GM23338 (cell line): ENCODE results near the gene MAST4.

Source experiments
- CREB1 ChIP-seq: fragments of 250-450 bp; sonication (Bioruptor Pico); IDR thresholded peaks from 2 replicates; pipeline ENCODE4 v1.5.0; 2020; ENCODE audit warnings: low read depth, mild to moderate bottlenecking, moderate library complexity
- CTCF ChIP-seq, 2 experiments: fragments of 200-600 bp in 1 of 2; sonication (generic) in 1 of 2; conservative IDR thresholded peaks; 2 replicates each; pipeline versions ENCODE4 v1.5.1 to v1.6.1; 2016 to 2017; ENCODE audit warnings: antibody characterized with exemption in 2 of 2, low read depth in 2 of 2, mild to moderate bottlenecking in 2 of 2, moderate library complexity in 1 of 2
- EZH2phosphoT487 ChIP-seq: fragments of 200-600 bp; sonication (generic); IDR thresholded peaks from one replicate; pipeline ENCODE4 v1.8.1; 2018; ENCODE audit warnings: antibody characterized with exemption; ENCODE audit not compliant: unreplicated experiment
- NANOG ChIP-seq: IDR thresholded peaks from 2 replicates; pipeline ENCODE4 v1.6.1; 2016; ENCODE audit warnings: antibody characterized with exemption, borderline replicate concordance
- POLR2AphosphoS5 ChIP-seq: IDR thresholded peaks from 2 replicates; pipeline ENCODE4 v1.6.1; 2016; ENCODE audit warnings: antibody characterized with exemption, low read depth
- REST ChIP-seq: IDR thresholded peaks from one replicate; pipeline ENCODE4 v1.6.1; 2018; ENCODE audit warnings: antibody characterized with exemption; ENCODE audit not compliant: unreplicated experiment
- STAT1 ChIP-seq: IDR thresholded peaks from one replicate; pipeline ENCODE4 v1.6.1; 2016; ENCODE audit warnings: antibody characterized with exemption; ENCODE audit not compliant: unreplicated experiment
- TF ChIP-seq, protein P1 (sequence below): IDR thresholded peaks from 2 replicates; pipeline ENCODE4 v1.6.1; 2016; ENCODE audit warnings: antibody characterized with exemption

GRCh38 chr5:66945389-66946349 lies 349.5 kb downstream of the MAST4 start:
- no peak for TF ChIP-seq REST
- no peak for TF ChIP-seq NANOG
- TF ChIP-seq CTCF (conservative IDR thresholded peaks at IDR 0.05; ENCODE audit: low read depth in 2 of 2) = no peak
- TF ChIP-seq POLR2AphosphoS5 = no peak
- TF ChIP-seq CREB1 = no peak
- TF ChIP-seq STAT1 = no peak
- TF ChIP-seq, protein P1, sequence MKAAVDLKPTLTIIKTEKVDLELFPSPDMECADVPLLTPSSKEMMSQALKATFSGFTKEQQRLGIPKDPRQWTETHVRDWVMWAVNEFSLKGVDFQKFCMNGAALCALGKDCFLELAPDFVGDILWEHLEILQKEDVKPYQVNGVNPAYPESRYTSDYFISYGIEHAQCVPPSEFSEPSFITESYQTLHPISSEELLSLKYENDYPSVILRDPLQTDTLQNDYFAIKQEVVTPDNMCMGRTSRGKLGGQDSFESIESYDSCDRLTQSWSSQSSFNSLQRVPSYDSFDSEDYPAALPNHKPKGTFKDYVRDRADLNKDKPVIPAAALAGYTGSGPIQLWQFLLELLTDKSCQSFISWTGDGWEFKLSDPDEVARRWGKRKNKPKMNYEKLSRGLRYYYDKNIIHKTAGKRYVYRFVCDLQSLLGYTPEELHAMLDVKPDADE = no peak
- no peak for TF ChIP-seq EZH2phosphoT487
